Transverse colon (tissue), 4 donors: ENCODE results near the gene RCHY1. TPM values are rescaled to one million over a fixed set of nuclear protein-coding genes. Genes with fewer than 3 reads are reported as not detected.

Experiments
- DNase-seq: peaks from one replicate; pipeline ENCODE4 v3.0.0-alpha.2; 2019
- H3K27ac ChIP-seq, 4 donors: fragments of 200-600 bp; sonication (generic); 2 replicates each; pipeline ENCODE4 v1.5.1; 2016 to 2018; ENCODE audit warnings: inconsistent platforms in 4 of 4
- H3K27me3 ChIP-seq: fragments of 200-600 bp; sonication (generic); 2 replicates; pipeline ENCODE4 v1.5.1; 2017; ENCODE audit warnings: inconsistent platforms
- H3K36me3 ChIP-seq, 4 donors: fragments of 200-600 bp; sonication (generic); 2 replicates each; pipeline ENCODE4 v1.5.1; 2017 to 2019; ENCODE audit warnings: inconsistent platforms in 4 of 4
- H3K4me1 ChIP-seq, 4 donors: fragments of 200-600 bp; sonication (generic); 2 replicates each; pipeline ENCODE4 v1.5.1; 2017 to 2020; ENCODE audit warnings: inconsistent platforms in 4 of 4
- H3K4me3 ChIP-seq, 4 donors: fragments of 200-600 bp; sonication (generic); 1 replicate in 1 of 4; 2 replicates in 3 of 4; pipeline versions ENCODE4 v1.5.1 to v1.6.1; 2017 to 2019; ENCODE audit warnings: inconsistent platforms in 4 of 4
- H3K9me3 ChIP-seq, 2 donors: fragments of 200-600 bp; sonication (generic); 2 replicates each; pipeline ENCODE4 v1.5.1; 2017 to 2019; ENCODE audit warnings: inconsistent platforms in 2 of 2
- CTCF ChIP-seq, 5 experiments: fragments of 200-600 bp in 3 of 5; fragments of 450-650 bp in 2 of 5; sonication (generic) in 3 of 5; IDR thresholded peaks; 1 replicate in 2 of 5; 2 replicates in 3 of 5; pipeline ENCODE4 v1.5.1; 2016 to 2017; ENCODE audit warnings: antibody characterized with exemption in 5 of 5, inconsistent platforms in 3 of 5, mild to moderate bottlenecking in 2 of 5, moderate library complexity in 1 of 5
- EP300 ChIP-seq: sonication (generic); formaldehyde crosslinking; IDR thresholded peaks from one replicate; pipeline ENCODE4 v1.6.1; 2017; ENCODE audit warnings: antibody characterized with exemption, low read depth
- POLR2A ChIP-seq: fragments of 450-650 bp; IDR thresholded peaks from one replicate; pipeline ENCODE4 v1.6.1; 2016; ENCODE audit warnings: antibody characterized with exemption, mild to moderate bottlenecking, moderate library complexity
- POLR2AphosphoS5 ChIP-seq, 3 donors: sonication (generic); formaldehyde crosslinking; IDR thresholded peaks; one replicate each; pipeline ENCODE4 v1.6.1; 2016; ENCODE audit warnings: antibody characterized with exemption in 3 of 3
- WGBS, 2 donors: methylation state at CpG; one replicate each; pipeline ENCODE4 v1.1.5; 2018; ENCODE audit warnings: low coverage in 1 of 2; 5-methylcytosine and 5-hydroxymethylcytosine counted together
- in situ Hi-C, 4 donors: fragments of 200-750 bp; cut with MboI; loops; one replicate each; pipeline versions ENCODE4 v1.15.0 to v1.15.1; 2017; ENCODE audit warnings: low sequenced_read_pairs in 3 of 4, low pct_ligation_motif_present in 1 of 4, low pct_unique_long_range_greater_than_20kb in 1 of 4
- intact Hi-C: fragments of 100-400 bp; cut with DNase I; formaldehyde crosslinking; loops from one replicate; pipeline ENCODE4 v1.15.1; 2023; ENCODE audit warnings: low total_unique reads
- total RNA-seq, 4 donors: library from RNA; depleted of rRNA; stranded (reverse); fragments of >200 nt; gene quantifications; one replicate each; pipeline ENCODE4 v1.1.0, GENCODE V29; 2016

RCHY1 gene
- total RNA-seq, 4 donors from 2014 or later = 5.2 to 34.8 (median 22.4) TPM

- H3K9me3 ChIP-seq = peaks cover 0 to 9% of the 10 kb centered on the region in 2 donors
- no peak overlapping the region for H3K27ac ChIP-seq
- no peaks in the 10 kb centered on the region for H3K4me1 ChIP-seq
- H3K27me3 ChIP-seq = peaks cover 3% of the 10 kb centered on the region
- H3K4me3 ChIP-seq = no peak overlapping the region
- 44 to 83% methylated on average over 1 to 2 of the region's 2 CpGs for WGBS, 2 donors
- in situ Hi-C loops (no loop called here), intact Hi-C loops (no loop called here)
- no peak for DNase-seq
- H3K36me3 ChIP-seq = no peaks in the 10 kb centered on the region
- TF ChIP-seq POLR2AphosphoS5 (IDR thresholded peaks at IDR 0.05) = no peak
- TF ChIP-seq POLR2A = no peak
- TF ChIP-seq EP300 = no peak
- TF ChIP-seq CTCF (IDR thresholded peaks at IDR 0.05) = no peak
Measured at GRCh38 chr4:75434105-75434504, 80.1 kb downstream of the RCHY1 start.

GRCh38 chr4:75432683-75433082 lies 81.5 kb downstream of the RCHY1 start:
- Histone ChIP-seq H3K27me3 (peaks cover 3% of the 10 kb centered on the region), H3K9me3 (peaks cover 0 to 9% of the 10 kb centered on the region in 2 donors), H3K4me1 (no peaks in the 10 kb centered on the region), H3K27ac (no peak overlapping the region), H3K36me3 (no peaks in the 10 kb centered on the region), H3K4me3 (no peak overlapping the region)
- in situ Hi-C loops (no loop called here), intact Hi-C loops (no loop called here)
- no peak for TF ChIP-seq POLR2AphosphoS5 (IDR thresholded peaks at IDR 0.05)
- TF ChIP-seq CTCF (IDR thresholded peaks at IDR 0.05) = no peak
- TF ChIP-seq POLR2A = no peak
- no peak for TF ChIP-seq EP300
- no peak for DNase-seq

GRCh38 chr4:75429208-75429607 lies 85.0 kb downstream of the RCHY1 start:
- H3K36me3 ChIP-seq = no peaks in the 10 kb centered on the region
- 0% methylated on average over 1 of the region's 1 CpG; no CpG with 5 or more reads in 1 of the 2 donors for WGBS, 2 donors

More at GRCh38 chr4:75429208-75429607, 85.0 kb downstream of the RCHY1 start:
- intact Hi-C loops = no loop called here
- no peak for TF ChIP-seq CTCF (IDR thresholded peaks at IDR 0.05)
- TF ChIP-seq EP300 = no peak
- TF ChIP-seq POLR2A = no peak
- TF ChIP-seq POLR2AphosphoS5 (IDR thresholded peaks at IDR 0.05) = no peak
- peaks cover 3% of the 10 kb centered on the region for H3K27me3 ChIP-seq
- H3K4me3 ChIP-seq = no peak overlapping the region
- H3K4me1 ChIP-seq = no peaks in the 10 kb centered on the region
- no peaks in the 10 kb centered on the region for H3K9me3 ChIP-seq
- in situ Hi-C loops = no loop called here
- DNase-seq = no peak
- H3K27ac ChIP-seq = no peak overlapping the region

Other genes with a start within 250 kb of the RCHY1 start
- gene THAP6, start 70 bp upstream of the RCHY1 start, total RNA-seq = 10 to 100 TPM; 16.8 to 39.6 (median 27.6) TPM
- gene ODAPH, start 41.7 kb upstream of the RCHY1 start, total RNA-seq = not detected
- 1 to 10 TPM in 2 of 4 donors, under 1 TPM in 1, not detected in 1; 0.79 to 7.6 (median 1.2) TPM for gene CDKL2, start 116.1 kb upstream of the RCHY1 start, total RNA-seq
- gene G3BP2, start 159.0 kb upstream of the RCHY1 start, total RNA-seq = 100 to 1,000 TPM in 2 of 4 donors, 10 to 100 TPM in 2; 50.7 to 110 (median 88.0) TPM
- 100 to 1,000 TPM in 1 of 4 donors, 10 to 100 TPM in 3; 24.3 to 110 (median 61.0) TPM for gene USO1, start 210.2 kb upstream of the RCHY1 start, total RNA-seq